NOMO-1 treated with DMSO at 0.1 percent for 48 hours (cell line): ENCODE results near the gene INPP5B.

ENCODE experiments used
- DNase-seq: peaks from one replicate; lab custom pipeline; 2025; ENCODE audit not compliant: unreplicated experiment; lab: John Stamatoyannopoulos, UW

Gene INPP5B

DNA sequence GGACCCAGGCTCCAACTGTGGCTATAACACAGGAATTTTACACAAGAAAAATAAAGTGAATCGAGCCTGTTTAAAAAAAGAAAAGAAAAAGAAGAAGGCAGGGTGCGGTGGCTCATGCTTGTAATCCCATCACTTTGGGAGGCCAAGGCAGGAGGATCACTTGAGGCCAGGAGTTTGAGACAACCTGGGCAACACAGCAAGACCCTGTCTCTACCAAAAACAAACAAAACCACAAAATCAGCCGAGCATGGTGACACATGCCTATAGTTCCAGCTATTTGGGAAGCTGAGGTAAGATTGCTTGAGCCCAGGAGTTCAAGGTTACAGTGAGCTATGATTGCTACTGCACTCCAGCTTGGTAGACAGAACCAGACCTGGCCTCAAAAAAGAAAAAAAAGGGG lies 105.2 kb downstream of the INPP5B start:
- no peak for DNase-seq

DNA sequence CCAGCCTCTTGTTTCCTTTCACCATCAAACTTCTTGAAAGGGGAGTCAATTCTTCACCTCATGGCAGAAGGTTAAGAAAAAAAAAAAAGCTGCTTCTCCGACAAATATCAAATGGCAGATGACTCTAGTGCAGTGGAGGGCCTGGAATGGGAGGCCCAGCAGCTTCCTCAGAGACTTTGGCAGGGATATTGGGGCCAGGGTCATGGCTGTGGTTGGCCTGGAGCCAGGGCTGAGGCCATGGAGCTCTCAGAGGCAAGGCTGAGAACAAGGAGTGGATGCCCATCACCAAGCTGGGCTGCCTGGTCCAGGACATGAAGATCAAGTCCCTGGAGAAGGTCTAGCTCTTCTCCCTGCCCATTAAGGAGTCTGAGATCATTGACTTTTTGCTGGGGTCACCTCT lies 106.1 kb downstream of the INPP5B start:
- no peak for DNase-seq

DNA sequence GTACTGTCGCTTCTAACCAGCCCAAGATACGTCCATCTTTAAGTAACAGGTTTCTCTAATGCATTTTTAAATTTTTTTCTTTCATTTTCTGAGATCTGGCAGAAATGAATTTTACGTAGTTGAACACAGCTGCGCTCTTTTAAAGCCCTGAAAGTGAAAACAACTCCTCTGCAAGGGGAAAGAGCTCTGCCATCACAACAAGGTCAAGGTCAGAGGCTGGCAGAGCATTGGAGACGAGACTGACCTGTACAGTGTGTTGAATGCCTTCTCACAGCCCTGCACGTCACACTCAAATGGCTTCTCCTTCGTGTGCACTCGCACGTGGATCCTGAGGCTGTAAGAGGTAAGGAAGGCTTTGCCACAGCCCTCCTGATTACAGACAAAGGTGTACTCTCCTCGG lies 107.2 kb downstream of the INPP5B start:
- no peak for DNase-seq

DNA sequence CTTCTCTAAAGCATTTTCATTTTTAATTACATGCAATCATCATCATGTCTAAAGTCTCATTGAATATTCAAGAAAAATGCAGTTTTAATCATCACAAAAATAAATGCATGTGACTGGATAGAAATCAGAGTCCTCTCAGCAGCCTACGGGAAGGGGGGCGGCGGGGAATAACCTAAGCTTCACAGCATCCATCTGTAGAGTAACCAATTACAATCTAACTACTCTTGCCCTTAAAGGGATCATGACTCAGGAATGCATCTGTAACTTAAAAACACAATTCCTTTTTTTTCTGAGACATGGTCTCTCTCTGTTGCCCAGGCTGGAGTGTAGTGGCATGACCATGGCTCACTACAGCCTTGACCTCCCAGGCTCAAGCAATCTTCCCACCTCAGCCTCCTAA lies 110.1 kb downstream of the INPP5B start:
- no peak for DNase-seq

DNA sequence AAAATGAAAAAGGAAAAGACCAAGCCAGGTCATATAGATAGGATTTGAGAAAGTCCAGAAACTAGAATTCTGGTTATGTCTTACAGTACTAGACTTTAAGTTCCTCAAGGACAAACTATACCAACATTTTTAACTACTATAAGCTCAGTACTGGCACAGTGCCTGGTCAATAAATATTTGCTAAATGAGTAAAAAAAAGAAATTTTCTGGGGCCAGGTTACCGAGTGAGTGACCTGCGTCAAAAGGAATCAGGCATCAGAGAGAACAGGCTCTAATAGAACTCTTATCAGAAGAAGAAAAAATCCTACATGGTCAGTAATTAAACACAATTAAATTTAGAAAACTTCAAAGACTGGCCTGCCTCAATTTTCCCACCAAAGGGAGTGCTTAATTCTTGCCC lies 115.0 kb downstream of the INPP5B start:
- DNase-seq = no peak

DNA sequence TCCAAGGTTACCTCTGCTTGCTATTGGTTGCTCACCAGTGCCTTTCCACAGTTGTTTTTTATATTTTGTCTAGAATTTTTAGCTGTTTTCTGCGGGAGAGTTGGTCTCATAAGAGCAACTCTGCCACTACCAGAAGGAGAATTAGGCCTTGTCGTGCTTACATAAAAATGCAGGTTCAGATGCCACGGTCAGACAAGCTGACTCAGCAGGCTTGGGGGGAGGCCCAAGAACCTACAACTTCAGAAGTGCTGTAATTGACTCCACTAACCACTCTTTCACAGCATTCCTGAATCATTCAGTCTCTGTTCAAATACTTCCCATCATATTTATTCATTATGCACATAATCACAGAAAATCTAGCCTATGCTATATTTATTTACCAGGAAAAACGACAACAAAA lies 115.7 kb downstream of the INPP5B start:
- DNase-seq = no peak

DNA sequence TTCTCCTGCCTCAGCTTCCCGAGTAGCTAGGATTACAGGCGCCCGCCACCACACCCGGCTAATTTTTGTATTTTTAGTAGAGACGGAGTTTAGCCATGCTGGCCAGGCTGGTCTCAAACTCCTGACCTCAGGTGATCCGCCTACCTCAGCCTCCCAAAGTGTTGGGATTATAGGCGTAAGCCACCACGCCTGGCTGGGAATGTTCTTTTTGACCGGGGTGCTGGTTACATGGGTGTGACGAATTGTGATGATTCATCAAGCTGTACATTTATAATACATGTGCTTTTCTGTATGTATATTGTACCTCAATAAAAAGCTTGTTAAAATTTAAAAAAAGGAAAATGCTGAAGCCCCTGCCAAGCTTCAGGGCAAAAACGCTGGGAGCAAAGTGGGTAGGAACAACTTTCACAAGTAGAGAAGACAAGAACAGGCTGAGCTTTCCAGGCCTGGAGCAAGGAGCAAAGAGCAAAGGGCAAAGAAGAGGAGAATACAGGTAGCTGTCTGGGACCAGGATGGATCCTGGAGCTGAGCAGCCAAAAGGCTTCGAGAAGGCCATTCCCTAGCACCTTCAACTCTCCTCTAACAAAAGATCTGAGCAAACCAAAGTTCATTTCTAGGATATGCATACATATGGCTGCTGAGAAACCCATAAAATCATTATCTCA lies 118.3 kb downstream of the INPP5B start:
- no peak for DNase-seq

DNA sequence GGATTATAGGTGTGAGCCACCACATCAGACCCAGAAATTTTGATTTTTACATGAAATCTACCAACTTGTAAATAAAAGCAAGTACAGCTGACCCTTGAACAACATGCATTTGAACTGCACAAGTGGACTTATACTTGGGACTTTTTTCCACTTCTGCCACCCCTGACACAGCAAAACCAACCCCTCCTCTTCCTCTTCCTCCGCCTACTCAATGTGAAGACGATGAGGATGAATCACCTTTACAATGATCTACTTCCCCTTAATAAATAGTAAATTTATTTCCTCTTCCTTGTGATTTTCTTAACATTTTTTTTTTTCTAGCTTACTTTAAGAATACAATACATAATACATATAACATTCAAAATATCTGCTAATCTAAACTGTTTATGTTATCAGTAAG lies 121.3 kb downstream of the INPP5B start:
- peak; percentile 45 for DNase-seq

DNA sequence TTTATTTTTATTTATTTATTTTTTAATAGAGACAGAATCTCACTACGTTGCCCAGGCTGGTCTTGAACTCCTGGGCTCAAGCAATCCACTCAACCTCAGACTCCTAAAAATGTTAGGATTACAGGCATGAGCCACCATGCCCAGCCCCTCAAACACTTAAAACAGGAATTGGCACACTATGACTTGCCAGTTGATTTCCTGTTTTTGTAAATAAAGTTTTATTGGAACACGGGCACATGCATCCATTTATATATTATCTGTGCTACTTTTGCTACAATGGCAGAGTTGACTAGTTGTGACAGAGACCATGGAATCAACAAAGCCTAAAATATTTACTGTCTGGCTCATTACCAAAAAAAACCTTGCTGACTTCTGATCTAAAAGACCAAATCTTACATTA lies 122.9 kb downstream of the INPP5B start:
- DNase-seq = no peak

DNA sequence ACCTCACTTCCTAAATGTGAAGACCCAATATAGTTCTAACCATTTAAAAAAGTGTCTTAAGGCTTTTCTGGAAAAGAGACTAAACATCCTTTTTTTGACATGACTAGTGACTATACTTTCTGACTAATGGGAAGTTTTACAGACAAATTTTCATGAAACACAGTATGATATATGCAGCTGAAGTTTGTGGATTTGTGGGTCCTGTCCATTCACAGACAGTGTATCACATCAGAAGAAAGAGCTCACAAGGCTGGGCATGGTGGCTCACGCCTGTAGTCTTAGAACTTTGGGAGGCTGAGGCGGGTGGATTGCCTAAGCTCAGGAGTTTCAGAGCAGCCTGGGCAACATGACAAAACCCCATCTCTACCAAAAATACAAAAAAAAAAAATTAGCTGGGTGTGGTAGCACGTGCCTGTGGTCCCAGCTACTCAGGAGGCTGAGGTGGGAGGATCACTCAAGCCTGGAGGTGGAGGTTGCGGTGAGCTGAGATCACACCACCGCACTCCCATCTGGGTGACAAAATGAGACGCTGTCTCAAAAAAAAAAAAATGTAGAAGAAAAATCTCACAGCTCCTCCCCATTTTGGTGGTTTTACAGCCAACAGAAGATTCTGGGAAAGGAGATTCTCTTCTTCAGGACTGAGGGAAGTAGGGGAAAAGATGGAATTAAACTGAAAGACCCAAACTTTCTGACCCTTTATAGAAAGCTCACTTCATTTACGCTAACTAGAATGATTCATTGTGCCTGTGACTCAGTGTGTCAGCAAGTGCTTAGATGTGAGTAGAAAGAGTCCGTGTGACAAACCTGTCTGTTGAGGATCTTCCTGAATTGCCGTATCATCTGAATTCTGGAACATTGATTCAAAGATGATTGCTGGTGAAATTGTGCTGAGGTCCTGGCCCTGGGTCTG lies 123.7 kb downstream of the INPP5B start:
- DNase-seq = no peak

DNA sequence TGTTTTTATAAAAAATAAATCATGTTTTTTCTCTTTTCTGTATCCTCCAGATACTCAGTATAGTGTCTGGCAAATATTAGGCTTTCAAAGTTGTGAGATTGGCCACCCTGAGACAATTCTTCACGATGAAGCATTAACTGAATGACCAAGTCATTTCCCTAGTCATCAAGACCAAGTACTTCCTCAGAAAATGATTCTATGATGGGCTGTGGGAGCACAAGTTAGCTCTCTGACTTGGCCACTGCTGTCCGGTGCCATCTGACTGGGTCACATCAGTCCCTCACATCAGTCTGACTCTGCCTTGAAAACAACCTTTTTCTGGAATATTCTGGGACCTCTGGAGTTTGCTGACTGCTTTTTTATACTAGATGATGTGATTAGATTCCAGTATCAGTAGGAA lies 125.4 kb downstream of the INPP5B start:
- DNase-seq = no peak

DNA sequence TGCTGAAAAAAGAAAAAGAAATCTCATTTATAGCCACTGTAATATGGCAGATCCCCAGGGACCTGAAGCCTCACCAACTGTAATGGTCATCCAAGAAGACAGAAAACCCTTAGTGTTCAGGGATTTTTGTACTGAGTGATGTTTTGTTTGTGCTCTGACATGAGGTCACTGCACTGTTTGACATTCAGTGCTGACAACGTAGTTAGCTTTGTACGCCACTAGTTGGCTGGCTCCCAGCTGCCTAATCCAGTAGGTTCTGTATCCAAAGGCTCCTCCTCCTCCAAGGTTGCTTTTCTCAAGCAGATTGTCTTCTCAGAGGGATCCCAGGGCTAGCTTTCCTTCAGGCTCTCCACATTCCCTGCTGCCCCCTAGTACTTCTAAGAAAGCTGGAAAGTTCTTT lies 129.4 kb downstream of the INPP5B start:
- DNase-seq = no peak

DNA sequence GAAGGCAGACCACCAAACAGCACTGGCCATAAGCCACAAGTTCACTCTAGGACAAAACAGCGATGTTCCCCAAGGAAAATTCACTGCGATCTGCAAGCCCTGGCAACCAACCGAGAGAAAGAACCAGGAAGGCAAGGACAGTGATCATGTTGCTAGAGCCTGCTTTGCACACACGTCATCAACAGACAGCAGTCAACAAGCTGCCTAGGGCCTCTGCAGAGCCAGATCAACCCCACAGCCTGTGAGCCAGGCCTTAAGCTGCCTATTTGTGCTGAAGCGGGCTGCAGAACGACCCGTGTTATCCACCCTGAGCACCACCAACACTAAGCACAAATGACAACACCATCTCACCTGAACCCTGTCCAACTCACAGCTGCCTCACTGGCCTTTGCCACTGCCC lies 132.6 kb downstream of the INPP5B start:
- DNase-seq = no peak

DNA sequence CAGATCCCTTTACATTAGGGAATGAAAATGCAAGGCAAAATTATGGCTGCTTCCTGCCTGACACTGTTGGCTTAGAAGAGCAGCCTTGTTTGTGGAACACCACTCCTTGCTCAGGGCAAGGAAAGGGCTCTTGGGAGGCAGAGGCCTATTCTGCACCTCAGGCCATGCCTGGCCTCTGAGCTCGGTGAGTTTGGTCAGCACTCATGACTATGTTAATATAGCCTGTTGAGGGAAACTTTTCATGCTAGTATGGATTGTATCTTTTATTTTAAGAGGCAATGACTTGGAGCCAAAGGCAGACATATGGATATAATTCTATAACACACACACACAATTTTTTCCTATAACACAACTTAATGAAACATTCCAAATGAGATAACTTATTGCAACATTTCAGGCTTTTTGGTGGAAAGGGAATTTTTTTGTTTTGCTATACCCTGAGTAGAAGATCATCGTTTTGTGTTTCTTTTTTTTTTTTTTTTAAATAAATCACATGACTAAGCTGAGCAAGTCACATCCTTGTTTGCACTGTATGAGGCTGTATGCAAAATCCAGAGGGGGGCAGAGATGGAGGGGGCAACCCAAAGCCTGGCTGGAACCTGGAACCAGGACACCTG lies 133.2 kb downstream of the INPP5B start:
- DNase-seq = no peak

DNA sequence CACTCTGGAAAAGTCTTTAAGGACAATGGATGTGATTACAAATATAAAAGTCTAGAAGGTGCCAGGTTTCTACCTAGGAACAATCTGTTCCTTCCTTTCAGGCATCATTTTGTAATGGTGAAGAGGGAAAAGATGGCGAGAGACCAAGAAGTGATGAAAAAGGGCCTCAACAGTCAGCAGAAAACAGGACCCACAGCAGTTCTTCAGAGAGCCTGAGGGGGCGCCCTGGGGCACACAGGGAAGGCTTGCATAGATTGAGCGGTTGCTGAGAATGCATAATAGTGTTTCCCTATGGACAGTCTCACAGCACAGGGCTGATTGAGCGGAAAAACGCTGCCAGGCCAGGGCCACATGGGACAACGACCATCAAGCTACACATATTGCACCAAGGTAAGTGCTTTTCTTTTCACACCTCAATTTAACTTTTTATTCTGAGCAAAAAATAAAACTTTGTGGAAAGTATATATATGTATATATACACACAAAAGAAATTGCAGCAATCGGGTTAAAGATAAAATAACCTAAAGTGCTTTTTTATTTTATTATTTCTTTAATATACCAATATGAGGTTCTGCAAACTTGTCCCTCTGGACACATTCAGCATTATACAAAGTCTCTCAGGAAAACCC lies 135.7 kb downstream of the INPP5B start:
- DNase-seq = peak; percentile 76
